Measurements from ENCODE around the gene SCN1A.

SCN1A gene

DNA sequence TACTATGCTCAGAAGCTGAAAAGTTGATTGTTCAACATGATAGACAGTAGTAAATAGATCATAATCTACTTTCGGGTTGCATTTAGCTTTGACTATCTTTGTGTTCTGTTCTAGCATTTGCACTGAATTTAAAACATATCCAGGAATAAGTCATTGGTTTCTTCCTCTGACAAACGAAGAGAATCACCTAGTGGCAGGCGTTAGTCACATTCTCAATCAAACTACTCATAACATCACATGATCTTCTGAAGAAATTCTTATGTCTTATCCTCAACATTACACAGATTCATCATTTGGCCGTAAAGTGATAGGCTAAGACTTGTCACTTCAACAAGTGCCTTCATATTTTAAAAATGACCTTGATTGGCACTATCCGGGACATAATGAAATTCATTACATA is 110.6 kb downstream of the SCN1A start:
- TF ChIP-seq, protein P1, sequence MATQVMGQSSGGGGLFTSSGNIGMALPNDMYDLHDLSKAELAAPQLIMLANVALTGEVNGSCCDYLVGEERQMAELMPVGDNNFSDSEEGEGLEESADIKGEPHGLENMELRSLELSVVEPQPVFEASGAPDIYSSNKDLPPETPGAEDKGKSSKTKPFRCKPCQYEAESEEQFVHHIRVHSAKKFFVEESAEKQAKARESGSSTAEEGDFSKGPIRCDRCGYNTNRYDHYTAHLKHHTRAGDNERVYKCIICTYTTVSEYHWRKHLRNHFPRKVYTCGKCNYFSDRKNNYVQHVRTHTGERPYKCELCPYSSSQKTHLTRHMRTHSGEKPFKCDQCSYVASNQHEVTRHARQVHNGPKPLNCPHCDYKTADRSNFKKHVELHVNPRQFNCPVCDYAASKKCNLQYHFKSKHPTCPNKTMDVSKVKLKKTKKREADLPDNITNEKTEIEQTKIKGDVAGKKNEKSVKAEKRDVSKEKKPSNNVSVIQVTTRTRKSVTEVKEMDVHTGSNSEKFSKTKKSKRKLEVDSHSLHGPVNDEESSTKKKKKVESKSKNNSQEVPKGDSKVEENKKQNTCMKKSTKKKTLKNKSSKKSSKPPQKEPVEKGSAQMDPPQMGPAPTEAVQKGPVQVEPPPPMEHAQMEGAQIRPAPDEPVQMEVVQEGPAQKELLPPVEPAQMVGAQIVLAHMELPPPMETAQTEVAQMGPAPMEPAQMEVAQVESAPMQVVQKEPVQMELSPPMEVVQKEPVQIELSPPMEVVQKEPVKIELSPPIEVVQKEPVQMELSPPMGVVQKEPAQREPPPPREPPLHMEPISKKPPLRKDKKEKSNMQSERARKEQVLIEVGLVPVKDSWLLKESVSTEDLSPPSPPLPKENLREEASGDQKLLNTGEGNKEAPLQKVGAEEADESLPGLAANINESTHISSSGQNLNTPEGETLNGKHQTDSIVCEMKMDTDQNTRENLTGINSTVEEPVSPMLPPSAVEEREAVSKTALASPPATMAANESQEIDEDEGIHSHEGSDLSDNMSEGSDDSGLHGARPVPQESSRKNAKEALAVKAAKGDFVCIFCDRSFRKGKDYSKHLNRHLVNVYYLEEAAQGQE (IDR thresholded peaks at IDR 0.05; ENCODE audit: low read depth) = no peak
- TF ChIP-seq, protein P2, sequence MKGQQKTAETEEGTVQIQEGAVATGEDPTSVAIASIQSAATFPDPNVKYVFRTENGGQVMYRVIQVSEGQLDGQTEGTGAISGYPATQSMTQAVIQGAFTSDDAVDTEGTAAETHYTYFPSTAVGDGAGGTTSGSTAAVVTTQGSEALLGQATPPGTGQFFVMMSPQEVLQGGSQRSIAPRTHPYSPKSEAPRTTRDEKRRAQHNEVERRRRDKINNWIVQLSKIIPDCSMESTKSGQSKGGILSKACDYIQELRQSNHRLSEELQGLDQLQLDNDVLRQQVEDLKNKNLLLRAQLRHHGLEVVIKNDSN (IDR thresholded peaks at IDR 0.05) = no peak
- no peak for TF ChIP-seq NFIC (IDR thresholded peaks at IDR 0.05)
- TF ChIP-seq, protein P3, sequence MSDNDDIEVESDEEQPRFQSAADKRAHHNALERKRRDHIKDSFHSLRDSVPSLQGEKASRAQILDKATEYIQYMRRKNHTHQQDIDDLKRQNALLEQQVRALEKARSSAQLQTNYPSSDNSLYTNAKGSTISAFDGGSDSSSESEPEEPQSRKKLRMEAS (IDR thresholded peaks at IDR 0.05) = no peak
- no peak for TF ChIP-seq CREB1 (IDR thresholded peaks at IDR 0.05; ENCODE audit: low read depth)
- TF ChIP-seq CEBPB (IDR thresholded peaks at IDR 0.05) = no peak
- no peak for TF ChIP-seq ZBTB7A (IDR thresholded peaks at IDR 0.05; ENCODE audit: low read depth)

DNA sequence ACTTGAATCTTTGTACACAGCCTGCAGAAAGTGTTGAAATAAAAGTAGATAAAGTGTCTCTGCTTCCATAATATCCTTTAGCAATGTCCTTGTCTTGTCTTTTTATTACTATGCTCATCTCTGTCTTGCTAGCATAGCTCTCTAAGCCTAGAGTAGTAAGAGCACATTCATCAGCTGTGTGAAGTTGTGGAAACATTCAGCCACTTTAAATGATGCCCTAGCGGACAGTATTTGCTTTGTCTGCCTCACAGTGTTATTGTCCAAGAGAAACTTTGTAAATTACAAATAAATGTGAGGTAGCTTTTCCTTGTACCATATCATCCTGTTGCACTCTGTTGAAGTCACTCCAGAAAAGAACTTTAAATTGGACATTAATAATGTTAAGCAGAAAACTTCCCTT is 113.9 kb downstream of the SCN1A start:
- TF ChIP-seq TAF1 (IDR thresholded peaks at IDR 0.05; ENCODE audit: low read depth) (no peak), YY1 (IDR thresholded peaks at IDR 0.05; ENCODE audit: low read depth) (no peak), RAD21 (IDR thresholded peaks at IDR 0.05; ENCODE audit: low read depth) (no peak), FOXM1 (IDR thresholded peaks at IDR 0.05; ENCODE audit: borderline replicate concordance, low read depth) (no peak), NFIC (IDR thresholded peaks at IDR 0.05) (no peak), CEBPB (IDR thresholded peaks at IDR 0.05) (no peak), TCF12 (IDR thresholded peaks at IDR 0.05; ENCODE audit: low read depth) (no peak), EGR1 (IDR thresholded peaks at IDR 0.05) (no peak), EP300 (IDR thresholded peaks at IDR 0.05; ENCODE audit: borderline replicate concordance) (no peak), TEAD4 (IDR thresholded peaks at IDR 0.05) (no peak), CREB1 (IDR thresholded peaks at IDR 0.05; ENCODE audit: low read depth) (no peak), ZBTB7A (IDR thresholded peaks at IDR 0.05; ENCODE audit: low read depth) (no peak)
- TF ChIP-seq, protein P2 (IDR thresholded peaks at IDR 0.05) = no peak
- TF ChIP-seq, protein P3 (IDR thresholded peaks at IDR 0.05) = no peak
- TF ChIP-seq, protein P1 (IDR thresholded peaks at IDR 0.05; ENCODE audit: low read depth) = no peak

DNA sequence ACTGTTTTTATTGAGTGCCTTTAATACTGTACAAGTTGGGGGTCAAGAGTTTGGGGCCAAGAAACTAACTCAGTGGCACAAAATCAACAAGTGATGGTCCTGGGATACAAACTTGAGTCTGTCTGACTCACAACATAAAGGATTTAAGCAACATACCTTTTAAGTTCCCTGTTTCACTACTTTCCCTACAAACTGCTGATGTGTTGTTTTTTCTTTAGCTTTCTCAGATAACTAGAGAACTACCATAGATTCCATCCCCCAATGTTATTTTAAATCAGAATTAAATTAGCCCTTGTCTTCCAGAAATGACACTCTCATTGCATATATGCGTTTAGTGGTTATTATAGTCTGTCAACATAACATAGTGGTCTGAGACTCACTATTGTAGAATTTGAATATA is 116.2 kb downstream of the SCN1A start:
- TF ChIP-seq, protein P1 (IDR thresholded peaks at IDR 0.05; ENCODE audit: low read depth) = no peak
- no peak for TF ChIP-seq NFIC (IDR thresholded peaks at IDR 0.05)

GRCh38 chr2:166000401-166000800 is 127.4 kb downstream of the SCN1A start:
- TF ChIP-seq, protein P2 (IDR thresholded peaks at IDR 0.05) = no peak
- TF ChIP-seq, protein P3 (IDR thresholded peaks at IDR 0.05) = no peak
- no peak for TF ChIP-seq EGR1 (IDR thresholded peaks at IDR 0.05)
- TF ChIP-seq NFIC (IDR thresholded peaks at IDR 0.05) = no peak

DNA sequence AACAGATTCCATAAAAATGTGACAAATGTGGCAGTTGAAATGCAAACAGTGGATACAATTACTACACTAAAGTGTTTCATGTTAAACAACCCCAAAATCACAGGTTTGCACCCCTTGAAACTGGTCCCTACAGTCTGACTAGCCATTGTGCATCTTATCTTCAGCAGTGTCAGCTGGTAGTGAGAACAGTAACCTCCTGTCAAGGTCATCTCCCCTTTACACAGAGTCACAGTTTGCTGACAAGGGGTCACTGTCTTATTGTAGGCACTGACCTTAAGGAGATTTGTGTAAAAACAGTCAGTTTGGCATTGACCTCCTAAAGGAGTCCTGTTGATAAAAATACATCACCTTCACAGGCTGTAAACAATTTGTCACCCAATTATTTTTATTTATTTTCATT is 137.0 kb downstream of the SCN1A start:
- TF ChIP-seq CEBPB (IDR thresholded peaks at IDR 0.05) = no peak
- TF ChIP-seq, protein P2 (IDR thresholded peaks at IDR 0.05) = no peak
- no peak for TF ChIP-seq EGR1 (IDR thresholded peaks at IDR 0.05)
- TF ChIP-seq TEAD4 (IDR thresholded peaks at IDR 0.05) = no peak
- TF ChIP-seq, protein P1 (IDR thresholded peaks at IDR 0.05; ENCODE audit: low read depth) = no peak
- TF ChIP-seq EP300 (IDR thresholded peaks at IDR 0.05; ENCODE audit: borderline replicate concordance) = no peak
- TF ChIP-seq ZBTB7A (IDR thresholded peaks at IDR 0.05; ENCODE audit: low read depth) = no peak
- TF ChIP-seq TCF12 (IDR thresholded peaks at IDR 0.05; ENCODE audit: low read depth) = no peak
- TF ChIP-seq YY1 (IDR thresholded peaks at IDR 0.05; ENCODE audit: low read depth) = no peak
